A673 (cell line): ENCODE data around the gene DDX27. TPM values are rescaled to one million over a fixed set of nuclear protein-coding genes. Genes with fewer than 3 reads are reported as not detected.

Source experiments
- Bru-seq: library from RNA; stranded (reverse); fragments of 400-500 nt; gene quantifications from one replicate; lab custom pipeline; 2021; lab: Mats Ljungman, UMichigan
- BruChase-seq, 2 experiments: library from RNA; stranded (reverse); fragments of 400-500 nt; gene quantifications; one replicate each; lab custom pipeline; 2021; lab: Mats Ljungman, UMichigan
- BruUV-seq: library from RNA; stranded (reverse); fragments of 400-500 nt; replicated peaks from 2 replicates; lab custom pipeline; 2021; lab: Mats Ljungman, UMichigan
- CTCF ChIA-PET: fragments of 300-600 bp; sonication (Branson Sonifier 250); formaldehyde crosslinking; loops from one replicate; lab custom pipeline; 2022; ENCODE audit warnings: antibody characterized with exemption; lab: Charles Lee
- POLR2A ChIA-PET: fragments of 300-600 bp; sonication (Branson Sonifier 250); formaldehyde crosslinking; loops from one replicate; lab custom pipeline; 2022; ENCODE audit warnings: antibody characterized with exemption; ENCODE audit not compliant: low non-redundant PET; lab: Charles Lee
- DNase-seq: peaks from one replicate; pipeline ENCODE4 v3.0.0-alpha.2; 2015; ENCODE audit warnings: low spot score
- H3K27ac ChIP-seq: fragments of 200-600 bp; sonication (generic); 2 replicates; pipeline ENCODE4 v1.5.1; 2016; ENCODE audit warnings: mixed run types, low read depth, mild to moderate bottlenecking, mixed read lengths, antibody characterized with exemption, low read length; ENCODE audit not compliant: poor library complexity, severe bottlenecking
- H3K27me3 ChIP-seq: fragments of 200-600 bp; sonication (generic); replicated peaks from 2 replicates; pipeline ENCODE4 v1.6.1; 2017; ENCODE audit warnings: mixed run types, low read depth, mild to moderate bottlenecking, mixed read lengths, antibody characterized with exemption, low read length; ENCODE audit not compliant: insufficient read depth, poor library complexity
- H3K36me3 ChIP-seq: fragments of 200-600 bp; sonication (generic); 2 replicates; pipeline ENCODE4 v1.6.1; 2016; ENCODE audit warnings: mixed run types, mild to moderate bottlenecking, mixed read lengths, antibody characterized with exemption, low read length; ENCODE audit not compliant: insufficient read depth, poor library complexity, severe bottlenecking
- H3K4me1 ChIP-seq: fragments of 200-600 bp; sonication (generic); 2 replicates; pipeline ENCODE4 v1.6.1; 2017; ENCODE audit warnings: mixed run types, mild to moderate bottlenecking, mixed read lengths, antibody characterized with exemption, low read length; ENCODE audit not compliant: insufficient read depth, poor library complexity, severe bottlenecking
- H3K4me3 ChIP-seq: fragments of 200-600 bp; sonication (generic); 2 replicates; pipeline ENCODE4 v1.5.1; 2016; ENCODE audit warnings: low read depth, mixed run types, mild to moderate bottlenecking, mixed read lengths, low read length; ENCODE audit not compliant: poor library complexity, severe bottlenecking
- H3K9me3 ChIP-seq: fragments of 200-600 bp; sonication (generic); 2 replicates; pipeline ENCODE4 v1.6.1; 2016; ENCODE audit warnings: mixed run types, low read depth, mild to moderate bottlenecking, mixed read lengths, antibody characterized with exemption, low read length; ENCODE audit not compliant: poor library complexity, severe bottlenecking
- EZH2 ChIP-seq: fragments of 200-600 bp; sonication (generic); IDR thresholded peaks from 2 replicates; pipeline ENCODE4 v1.6.1; 2017; ENCODE audit warnings: borderline replicate concordance, low read depth, mild to moderate bottlenecking, mixed read lengths, antibody characterized with exemption, low read length; ENCODE audit not compliant: poor library complexity, severe bottlenecking
- intact Hi-C: fragments of 100-400 bp; cut with micrococcal nuclease; formaldehyde crosslinking; loops from one replicate; pipeline ENCODE4 v1.10.0; 2022; ENCODE audit not compliant: unreplicated experiment
- long read RNA-seq: library from polyadenylated mRNA; stranded (forward); transcript quantifications from one replicate; pipeline ENCODE4 v2.0.0, GENCODE V29; 2022
- total RNA-seq: library from RNA; stranded (reverse); gene quantifications from 2 replicates; pipeline ENCODE4 v1.2.3, GENCODE V29; 2021
- TF ChIP-seq, protein P1 (sequence below): fragments of 300-800, 200-600 bp; sonication (generic); conservative IDR thresholded peaks from 2 replicates; pipeline ENCODE4 v1.5.1; 2017; ENCODE audit warnings: low read depth, mild to moderate bottlenecking, antibody characterized with exemption, low read length, moderate library complexity, mixed read lengths

Gene DDX27
- total RNA-seq, result 62.4 and 62.9 TPM in 2 replicates
- percentile 73 among the genes with signal in this experiment for Bru-seq, nascent RNA
- percentile 78 among the genes with signal in this experiment for BruChase-seq, experiment 1, labeled RNA remaining after a 2-hour chase
- percentile 89 among the genes with signal in this experiment for BruChase-seq, experiment 2, labeled RNA remaining after a 6-hour chase
- long read RNA-seq, full-length matches to known transcripts, result 199 of 249 reads
- long read RNA-seq, partial matches to known transcripts, result 15 of 249 reads
- long read RNA-seq, other reads (novel, unspliced or antisense), result 35 of 249 reads

- BruUV-seq, result TSS peak; percentile 78
- POLR2A ChIA-PET, result interaction anchor here (0.5 to 0.7 kb wide), 4 partner anchors 27 to 331 kb away, joined by 5 to 13 read pairs (median 8); no protein-coding TSS in a partner anchor
- TF ChIP-seq EZH2, result no peak
- TF ChIP-seq, protein P1, sequence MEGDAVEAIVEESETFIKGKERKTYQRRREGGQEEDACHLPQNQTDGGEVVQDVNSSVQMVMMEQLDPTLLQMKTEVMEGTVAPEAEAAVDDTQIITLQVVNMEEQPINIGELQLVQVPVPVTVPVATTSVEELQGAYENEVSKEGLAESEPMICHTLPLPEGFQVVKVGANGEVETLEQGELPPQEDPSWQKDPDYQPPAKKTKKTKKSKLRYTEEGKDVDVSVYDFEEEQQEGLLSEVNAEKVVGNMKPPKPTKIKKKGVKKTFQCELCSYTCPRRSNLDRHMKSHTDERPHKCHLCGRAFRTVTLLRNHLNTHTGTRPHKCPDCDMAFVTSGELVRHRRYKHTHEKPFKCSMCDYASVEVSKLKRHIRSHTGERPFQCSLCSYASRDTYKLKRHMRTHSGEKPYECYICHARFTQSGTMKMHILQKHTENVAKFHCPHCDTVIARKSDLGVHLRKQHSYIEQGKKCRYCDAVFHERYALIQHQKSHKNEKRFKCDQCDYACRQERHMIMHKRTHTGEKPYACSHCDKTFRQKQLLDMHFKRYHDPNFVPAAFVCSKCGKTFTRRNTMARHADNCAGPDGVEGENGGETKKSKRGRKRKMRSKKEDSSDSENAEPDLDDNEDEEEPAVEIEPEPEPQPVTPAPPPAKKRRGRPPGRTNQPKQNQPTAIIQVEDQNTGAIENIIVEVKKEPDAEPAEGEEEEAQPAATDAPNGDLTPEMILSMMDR, result no peak
- Histone ChIP-seq H3K4me3 (peak within 1 kb of the TSS; percentile 75), H3K27ac (peak within 1 kb of the TSS; percentile 79), H3K4me1 (peaks cover 13% of the 10 kb centered on the region), H3K9me3 (no peaks in the 10 kb centered on the region), H3K27me3 (no peaks in the 10 kb centered on the region), H3K36me3 (peaks cover 22% of the 10 kb centered on the region)
- intact Hi-C loops, result no loop called here
- CTCF ChIA-PET, result interaction anchor here (0.6 to 0.8 kb wide), 7 partner anchors 14 to 696 kb away, joined by 3 to 14 read pairs (median 6); partner anchors contain the start of gene SPATA2
- DNase-seq, result peak; percentile 99
Observed at GRCh38 chr20:49219091-49219923, at the start of gene DDX27. Gene DDX27 (plus strand): TSS chr20:49219416. CDS start chr20:49219449, 33 bp downstream.

DNA sequence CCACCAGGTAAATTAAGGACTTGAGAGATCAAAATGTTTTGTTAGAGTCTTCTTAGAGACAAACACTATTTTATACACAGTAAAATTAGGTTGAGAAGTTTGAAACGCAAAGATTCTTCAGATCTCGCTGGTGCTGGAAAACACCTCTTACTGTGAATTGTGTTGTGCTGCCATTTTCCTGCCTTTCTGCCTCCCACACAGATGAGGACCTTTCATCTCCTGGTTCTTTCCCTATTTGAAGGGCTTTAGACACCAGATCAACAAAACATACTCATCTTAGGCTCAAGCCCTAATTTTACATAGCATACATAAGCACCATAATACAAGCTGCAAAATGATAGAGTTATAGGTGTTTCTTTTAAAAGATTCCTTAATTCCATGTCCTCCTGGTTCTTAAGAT lies 49.7 kb upstream of the DDX27 start:
- CTCF ChIA-PET, result no interaction called here
- Histone ChIP-seq H3K4me3 (no peak overlapping the region), H3K4me1 (peaks cover 12% of the 10 kb centered on the region), H3K9me3 (no peaks in the 10 kb centered on the region), H3K36me3 (peaks cover 16% of the 10 kb centered on the region), H3K27me3 (no peaks in the 10 kb centered on the region), H3K27ac (no peak overlapping the region)
- DNase-seq, result no peak
- no TSS peak for BruUV-seq
- POLR2A ChIA-PET, result no interaction called here
- intact Hi-C loops, result no loop called here
- no peak for TF ChIP-seq EZH2
- TF ChIP-seq, protein P1, result no peak

DNA sequence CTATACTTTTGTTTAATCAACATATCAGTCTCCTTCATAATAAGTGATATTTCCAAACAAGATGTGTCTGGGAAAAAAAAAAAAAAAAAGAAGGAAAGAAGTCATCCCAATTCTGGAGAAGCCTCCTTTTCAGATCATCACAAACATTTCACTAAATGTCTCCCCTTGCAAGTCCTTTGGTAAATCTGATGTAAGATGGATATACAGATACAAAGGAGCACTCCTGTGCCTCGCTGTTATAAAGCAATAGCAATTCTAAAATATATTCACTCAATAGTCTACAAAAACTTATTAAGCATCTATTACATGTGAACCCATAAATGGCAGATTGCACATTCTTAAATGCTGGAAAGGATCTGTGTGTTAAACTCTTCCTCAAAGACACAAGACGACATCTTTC lies 48.5 kb upstream of the DDX27 start:
- no peak for DNase-seq
- intact Hi-C loops, result no loop called here
- peaks cover 12% of the 10 kb centered on the region for H3K4me1 ChIP-seq
- H3K4me3 ChIP-seq, result no peak overlapping the region
- CTCF ChIA-PET, result interaction anchor here (0.6 kb wide), 1 partner anchor 1711 kb away, joined by 4 read pairs; no protein-coding TSS in a partner anchor
- BruUV-seq, result no TSS peak
- no peaks in the 10 kb centered on the region for H3K9me3 ChIP-seq
- peaks cover 12% of the 10 kb centered on the region for H3K36me3 ChIP-seq
- POLR2A ChIA-PET, result no interaction called here
- H3K27me3 ChIP-seq, result no peaks in the 10 kb centered on the region
- H3K27ac ChIP-seq, result no peak overlapping the region
- no peak for TF ChIP-seq EZH2
- TF ChIP-seq, protein P1, result no peak
